Suprapubic skin (tissue), 4 donors: ENCODE data around the gene SLC9C1. TPM values are rescaled to one million over a fixed set of nuclear protein-coding genes. Genes with fewer than 3 reads are reported as not detected.
A peak's percentile ranks its signal among the peaks of the same experiment; 100 is the strongest.

Experiments used
- DNase-seq, 2 donors: peaks; one replicate each; pipeline ENCODE4 v3.0.0-alpha.2; 2019; ENCODE audit warnings: low spot score in 2 of 2
- H3K27ac ChIP-seq: fragments of 200-600 bp; sonication (generic); one replicate; pipeline ENCODE4 v1.5.1; 2019
- H3K27me3 ChIP-seq: fragments of 200-600 bp; sonication (generic); one replicate; pipeline ENCODE4 v1.5.1; 2019
- H3K36me3 ChIP-seq: fragments of 200-600 bp; sonication (generic); one replicate; pipeline ENCODE4 v1.5.1; 2019
- H3K4me1 ChIP-seq: fragments of 200-600 bp; sonication (generic); one replicate; pipeline ENCODE4 v1.5.1; 2019
- H3K4me3 ChIP-seq: fragments of 200-600 bp; sonication (generic); one replicate; pipeline ENCODE4 v1.5.1; 2019; ENCODE audit warnings: mild to moderate bottlenecking
- H3K9me3 ChIP-seq: fragments of 200-600 bp; sonication (generic); one replicate; pipeline ENCODE4 v1.5.1; 2019
- EP300 ChIP-seq: sonication (generic); formaldehyde crosslinking; IDR thresholded peaks from one replicate; pipeline ENCODE4 v1.6.1; 2017; ENCODE audit warnings: antibody characterized with exemption
- POLR2A ChIP-seq, 2 donors: fragments of 450-650 bp; IDR thresholded peaks; one replicate each; pipeline ENCODE4 v1.6.1; 2017; ENCODE audit warnings: antibody characterized with exemption in 2 of 2, mild to moderate bottlenecking in 2 of 2, moderate library complexity in 2 of 2
- POLR2AphosphoS5 ChIP-seq, 3 donors: sonication (generic); formaldehyde crosslinking; IDR thresholded peaks; one replicate each; pipeline ENCODE4 v1.6.1; 2017; ENCODE audit warnings: antibody characterized with exemption in 3 of 3
- WGBS: methylation state at CpG from one replicate; pipeline ENCODE4 v1.1.5; 2018; 5-methylcytosine and 5-hydroxymethylcytosine counted together
- total RNA-seq, 4 donors: library from RNA; depleted of rRNA; stranded (reverse); fragments of >200 nt; gene quantifications; one replicate each; pipeline ENCODE4 v1.1.0, GENCODE V29; 2016
- TF ChIP-seq, protein P1 (sequence below), 2 donors: fragments of 200-600 bp in 1 of 2; fragments of 450-650 bp in 1 of 2; sonication (generic) in 1 of 2; IDR thresholded peaks; one replicate each; pipeline ENCODE4 v1.5.1; 2016 to 2019; ENCODE audit warnings: antibody characterized with exemption in 2 of 2, mild to moderate bottlenecking in 1 of 2, moderate library complexity in 1 of 2

The SLC9C1 gene
- total RNA-seq, 4 donors from 2014 or later, result not detected

- H3K4me3 ChIP-seq, result peak within 1 kb of the TSS; percentile 61
- WGBS, result 1% methylated on average over 19 of the region's 28 CpGs
- peaks cover 9% of the 10 kb centered on the region for H3K4me1 ChIP-seq
- peak within 1 kb of the TSS; percentile 71 for H3K27ac ChIP-seq
- peaks cover 8% of the 10 kb centered on the region for H3K27me3 ChIP-seq
- no peaks in the 10 kb centered on the region for H3K9me3 ChIP-seq
- TF ChIP-seq POLR2A (IDR thresholded peaks at IDR 0.05) (no peak), POLR2AphosphoS5 (IDR thresholded peaks at IDR 0.05) (no peak), EP300 (no peak)
- no peak for DNase-seq
- H3K36me3 ChIP-seq, result no peaks in the 10 kb centered on the region
These were observed 39.0 kb upstream of the SLC9C1 start, which contains the start of gene CD200 for GRCh38 chr3:112333002-112333380. Gene CD200 (plus strand): TSS chr3:112333156. CDS start chr3:112333213, 57 bp downstream.

- DNase-seq, result no peak
- 93% methylated on average over 4 of the region's 4 CpGs for WGBS
- TF ChIP-seq EP300 (no peak), POLR2AphosphoS5 (IDR thresholded peaks at IDR 0.05) (no peak), POLR2A (IDR thresholded peaks at IDR 0.05) (no peak)
- TF ChIP-seq, protein P1, sequence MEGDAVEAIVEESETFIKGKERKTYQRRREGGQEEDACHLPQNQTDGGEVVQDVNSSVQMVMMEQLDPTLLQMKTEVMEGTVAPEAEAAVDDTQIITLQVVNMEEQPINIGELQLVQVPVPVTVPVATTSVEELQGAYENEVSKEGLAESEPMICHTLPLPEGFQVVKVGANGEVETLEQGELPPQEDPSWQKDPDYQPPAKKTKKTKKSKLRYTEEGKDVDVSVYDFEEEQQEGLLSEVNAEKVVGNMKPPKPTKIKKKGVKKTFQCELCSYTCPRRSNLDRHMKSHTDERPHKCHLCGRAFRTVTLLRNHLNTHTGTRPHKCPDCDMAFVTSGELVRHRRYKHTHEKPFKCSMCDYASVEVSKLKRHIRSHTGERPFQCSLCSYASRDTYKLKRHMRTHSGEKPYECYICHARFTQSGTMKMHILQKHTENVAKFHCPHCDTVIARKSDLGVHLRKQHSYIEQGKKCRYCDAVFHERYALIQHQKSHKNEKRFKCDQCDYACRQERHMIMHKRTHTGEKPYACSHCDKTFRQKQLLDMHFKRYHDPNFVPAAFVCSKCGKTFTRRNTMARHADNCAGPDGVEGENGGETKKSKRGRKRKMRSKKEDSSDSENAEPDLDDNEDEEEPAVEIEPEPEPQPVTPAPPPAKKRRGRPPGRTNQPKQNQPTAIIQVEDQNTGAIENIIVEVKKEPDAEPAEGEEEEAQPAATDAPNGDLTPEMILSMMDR (IDR thresholded peaks at IDR 0.05), result no peak
- no peaks in the 10 kb centered on the region for H3K36me3 ChIP-seq
- H3K27me3 ChIP-seq, result peaks cover 8% of the 10 kb centered on the region
- H3K27ac ChIP-seq, result no peak overlapping the region
- H3K9me3 ChIP-seq, result no peaks in the 10 kb centered on the region
- peaks cover 9% of the 10 kb centered on the region for H3K4me1 ChIP-seq
- no peak overlapping the region for H3K4me3 ChIP-seq
These were observed 37.8 kb upstream of the SLC9C1 start for GRCh38 chr3:112331851-112332250.

GRCh38 chr3:112327371-112327951, 33.4 kb upstream of the SLC9C1 start:
- Histone ChIP-seq H3K4me1 (no peaks in the 10 kb centered on the region), H3K27ac (no peak overlapping the region), H3K9me3 (no peaks in the 10 kb centered on the region), H3K36me3 (no peaks in the 10 kb centered on the region), H3K27me3 (no peaks in the 10 kb centered on the region), H3K4me3 (no peak overlapping the region)
- TF ChIP-seq, protein P1 (IDR thresholded peaks at IDR 0.05), result peak; percentile 47 to 64
- TF ChIP-seq POLR2AphosphoS5 (IDR thresholded peaks at IDR 0.05), result no peak
- DNase-seq, result no peak
- 2% methylated on average over 2 of the region's 2 CpGs for WGBS

GRCh38 chr3:112321867-112322652, 28.0 kb upstream of the SLC9C1 start:
- no peak overlapping the region for H3K27ac ChIP-seq
- peaks cover 6% of the 10 kb centered on the region for H3K4me1 ChIP-seq
- no peaks in the 10 kb centered on the region for H3K36me3 ChIP-seq
- H3K9me3 ChIP-seq, result no peaks in the 10 kb centered on the region
- H3K27me3 ChIP-seq, result peaks cover 3% of the 10 kb centered on the region
- TF ChIP-seq, protein P1 (IDR thresholded peaks at IDR 0.05), result no peak
- no peak for TF ChIP-seq EP300
- WGBS, result 49% methylated on average over 5 of the region's 5 CpGs
- no peak overlapping the region for H3K4me3 ChIP-seq
- no peak for DNase-seq

DNA sequence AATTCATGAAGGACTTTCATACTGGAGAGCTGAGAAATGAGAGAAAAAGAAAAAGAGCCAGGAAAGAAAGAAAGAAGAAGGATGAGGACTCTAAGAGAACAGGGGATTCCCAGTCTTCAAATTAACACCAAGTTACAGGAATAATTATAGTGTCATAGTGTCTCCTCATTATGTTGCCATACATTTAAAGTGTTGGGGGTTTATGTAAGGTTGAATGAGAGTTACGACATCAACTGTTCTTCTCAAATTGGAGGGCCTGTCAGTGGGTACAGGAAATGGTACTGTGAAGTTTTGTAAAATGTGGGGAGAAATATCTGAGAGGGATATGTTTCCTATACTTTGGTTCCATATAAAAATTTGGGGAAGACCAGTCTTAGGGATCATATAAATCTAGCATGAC, 26.7 kb upstream of the SLC9C1 start:
- no peak for DNase-seq
- Histone ChIP-seq H3K9me3 (no peaks in the 10 kb centered on the region), H3K36me3 (no peaks in the 10 kb centered on the region), H3K27ac (no peak overlapping the region), H3K4me1 (peaks cover 6% of the 10 kb centered on the region), H3K4me3 (no peak overlapping the region), H3K27me3 (peaks cover 3% of the 10 kb centered on the region)
- 93% methylated on average over 1 of the region's 1 CpG for WGBS
- TF ChIP-seq POLR2A (IDR thresholded peaks at IDR 0.05) (no peak), POLR2AphosphoS5 (IDR thresholded peaks at IDR 0.05) (no peak), EP300 (no peak)
- TF ChIP-seq, protein P1 (IDR thresholded peaks at IDR 0.05), result no peak
